Ishikawa (cell line): ENCODE data around the gene NOX3.

Experiments used
- CREB1 ChIP-seq: IDR thresholded peaks from 2 replicates; pipeline ENCODE4 v1.6.1; 2012; ENCODE audit warnings: low read depth
- EP300 ChIP-seq: IDR thresholded peaks from 2 replicates; pipeline ENCODE4 v1.6.1; 2012; ENCODE audit warnings: borderline replicate concordance
- NFIC ChIP-seq: IDR thresholded peaks from 2 replicates; pipeline ENCODE4 v1.6.1; 2012
- REST ChIP-seq: IDR thresholded peaks from 2 replicates; pipeline ENCODE4 v1.6.1; 2012; ENCODE audit warnings: low read depth, mild to moderate bottlenecking
- TAF1 ChIP-seq: IDR thresholded peaks from 2 replicates; pipeline ENCODE4 v1.6.1; 2012; ENCODE audit warnings: low read depth, mild to moderate bottlenecking

- TF ChIP-seq EP300 (no peak), REST (no peak), NFIC (no peak), TAF1 (no peak), CREB1 (no peak)
Observed at GRCh38 chr6:155504848-155505607, 49.4 kb upstream of the NOX3 start.
